K562 (cell line): ENCODE measurements around the gene CYP24A1. TPM values are rescaled to one million over a fixed set of nuclear protein-coding genes. Genes with fewer than 3 reads are reported as not detected.

Experiments
- ATAC-seq: fragments of 200-7000 bp; cut with Tn5 transposase; 3 replicates; pipeline ENCODE4 v1.9.1; 2020; ENCODE audit warnings: moderate library complexity
- BruUV-seq: library from RNA; stranded (reverse); fragments of 400-500 nt; replicated peaks from 2 replicates; lab custom pipeline; 2021; lab: Mats Ljungman, UMichigan
- CTCF ChIA-PET: fragments of 300-600 bp; formaldehyde crosslinking; extraction: SDS; loops from one replicate; lab custom pipeline; 2021; ENCODE audit warnings: low intra/inter-chr PET ratio; lab: Yijun Ruan, JAX
- POLR2A ChIA-PET: fragments of 300-600, 350-650 bp; sonication (Branson Sonifier 250); formaldehyde crosslinking; extraction: SDS; loops from one replicate; lab custom pipeline; 2021; ENCODE audit warnings: antibody characterized with exemption, inconsistent platforms; lab: Yijun Ruan, JAX
- DNase-seq, 4 experiments: peaks; one replicate each; pipeline versions ENCODE4 v3.0.0 to v3.0.0-alpha.2; 2011 to 2018; ENCODE audit warnings: low spot score in 3 of 4, mixed read lengths in 3 of 4; ENCODE audit errors: extremely low read depth in 1 of 4
- FAIRE-seq: peaks from 2 replicates; lab custom pipeline; 2011; peaks lifted over from hg19 to GRCh38; lab: Jason Lieb, UNC
- H2AFZ ChIP-seq: 2 replicates; pipeline ENCODE4 v1.6.0; 2011; ENCODE audit warnings: low read depth, low read length, control low read depth, inconsistent platforms
- H3K27ac ChIP-seq: fragments of 200-600 bp; 3 replicates; pipeline ENCODE4 v1.8.0; 2011; ENCODE audit warnings: low read depth, mild to moderate bottlenecking, control low read depth, inconsistent platforms, low read length, moderate library complexity, mixed read lengths; ENCODE audit errors: extremely low read depth
- H3K27me3 ChIP-seq, 2 experiments: fragments of 300-600 bp in 1 of 2; 2 replicates in 1 of 2; 3 replicates in 1 of 2; pipeline versions ENCODE4 v1.6.0 to v1.8.0; 2011; ENCODE audit warnings: inconsistent platforms in 2 of 2, low read length in 2 of 2, mild to moderate bottlenecking in 1 of 2, mixed read lengths in 1 of 2, moderate library complexity in 1 of 2; ENCODE audit not compliant: control insufficient read depth in 2 of 2, insufficient read depth in 2 of 2
- H3K36me3 ChIP-seq: fragments of 300-600 bp; 3 replicates; pipeline ENCODE4 v1.8.0; 2011; ENCODE audit warnings: mild to moderate bottlenecking, low read length, inconsistent platforms; ENCODE audit not compliant: control insufficient read depth, insufficient read depth
- H3K4me1 ChIP-seq, 2 experiments: fragments of 200-600 bp in 1 of 2; replicated peaks in 1 of 2; 2 replicates in 1 of 2; 3 replicates in 1 of 2; pipeline versions ENCODE4 v1.5.1 to v1.8.0; 2011; ENCODE audit warnings: inconsistent platforms in 2 of 2, low read length in 2 of 2, mild to moderate bottlenecking in 1 of 2, mixed read lengths in 1 of 2, moderate library complexity in 1 of 2; ENCODE audit not compliant: control insufficient read depth in 2 of 2, insufficient read depth in 2 of 2
- H3K4me2 ChIP-seq: 2 replicates; pipeline ENCODE4 v1.6.1; 2011; ENCODE audit warnings: low read length, control low read depth, inconsistent platforms, mixed read lengths; ENCODE audit not compliant: insufficient read depth
- H3K4me3 ChIP-seq: fragments of 200-600 bp; sonication (generic), shearing (Covaris generic); 2 replicates; pipeline ENCODE4 v1.5.1; 2016; ENCODE audit warnings: control low read depth, inconsistent platforms
- H3K79me2 ChIP-seq: fragments of 200-600 bp; 3 replicates; pipeline ENCODE4 v1.8.0; 2011; ENCODE audit warnings: low read length, inconsistent platforms; ENCODE audit not compliant: control insufficient read depth, insufficient read depth
- H3K9ac ChIP-seq, 2 experiments: 2 replicates each; pipeline versions ENCODE4 v1.6.0 to v1.6.1; 2011; ENCODE audit warnings: low read depth in 2 of 2, low read length in 2 of 2, control low read depth in 1 of 2, inconsistent platforms in 1 of 2, mild to moderate bottlenecking in 1 of 2, mixed read lengths in 1 of 2; ENCODE audit not compliant: insufficient read depth in 1 of 2
- H3K9me1 ChIP-seq: one replicate; pipeline ENCODE4 v1.6.0; 2011; ENCODE audit warnings: inconsistent platforms, mild to moderate bottlenecking, low read length, moderate library complexity; ENCODE audit not compliant: control insufficient read depth, insufficient read depth
- H3K9me3 ChIP-seq: replicated peaks from 2 replicates; pipeline ENCODE4 v1.5.1; 2011; ENCODE audit warnings: low read depth, low read length, inconsistent platforms; ENCODE audit not compliant: control insufficient read depth, insufficient read depth
- H4K20me1 ChIP-seq: replicated peaks from 2 replicates; pipeline ENCODE4 v1.6.1; 2011; ENCODE audit warnings: low read length, inconsistent platforms, mixed read lengths; ENCODE audit not compliant: control insufficient read depth, insufficient read depth
- FOSL1 ChIP-seq: fragments of 200-800 bp; sonication (Bioruptor generic); conservative IDR thresholded peaks from 2 replicates; pipeline ENCODE4 v1.6.1; 2016; ENCODE audit warnings: missing genetic modification characterization, missing compliant biosample characterization
- WGBS: fragments of 100-300 bp; shearing (Covaris generic); methylation state at CpG from one replicate; pipeline ENCODE4 v1.1.6; 2016; ENCODE audit warnings: low coverage, mixed read lengths; ENCODE audit not compliant: insufficient coverage; ENCODE audit errors: missing lambda C conversion rate; 5-methylcytosine and 5-hydroxymethylcytosine counted together
- in situ Hi-C: fragments of 300-500 bp; cut with MboI; formaldehyde crosslinking; loops from 4 replicates; pipeline ENCODE4 v1.15.0; 2018; ENCODE audit warnings: inconsistent platforms, mixed read lengths
- intact Hi-C: fragments of 100-400 bp; cut with micrococcal nuclease; formaldehyde crosslinking; loops from 2 replicates; pipeline ENCODE4 v1.14.2; 2022
- polyA plus RNA-seq, 8 experiments: library from polyadenylated mRNA; depleted of rRNA in 4 of 8; stranded (reverse) in 5 of 8; unstranded in 3 of 8; fragments of >200 nt; fragmentation: Nextera tagmentation in 2 of 8; fragmentation: Illumina TruSeq in 1 of 8; extraction: Ambion mirVana in 2 of 8; extraction: Trizol in 1 of 8; gene quantifications; 2 replicates each; pipeline versions ENCODE4 v1.2.1 to v1.2.3, GENCODE V29; 2011 to 2014; ENCODE audit warnings: inconsistent platforms in 1 of 8, missing spikeins in 1 of 8
- total RNA-seq, 7 experiments: library from RNA; depleted of rRNA in 6 of 7; stranded (reverse); fragments of >200 nt in 6 of 7; fragmentation: Illumina TruSeq in 2 of 7; extraction: Trizol in 2 of 7; gene quantifications; 2 replicates each; pipeline versions ENCODE4 v1.2.1 to v1.2.3, GENCODE V29; 2011 to 2021; ENCODE audit warnings: low replicate concordance in 1 of 7
- TF ChIP-seq, protein P1 (sequence below): fragments of 150-350 bp; IDR thresholded peaks from 2 replicates; pipeline ENCODE4 v1.6.1; 2014; ENCODE audit warnings: low read depth, mild to moderate bottlenecking, low read length, borderline replicate concordance
- TF ChIP-seq, protein P2 (sequence below), 3 experiments: fragments of 200-800 bp in 1 of 3; fragments of 250-450 bp in 1 of 3; fragments of 450-650 bp in 1 of 3; sonication (Bioruptor Pico) in 1 of 3; sonication (Bioruptor generic) in 1 of 3; formaldehyde crosslinking in 1 of 3; IDR thresholded peaks; 2 replicates each; pipeline versions ENCODE4 v1.6.1 to v1.8.0; 2016 to 2022; ENCODE audit warnings: mild to moderate bottlenecking in 2 of 3, missing genetic modification characterization in 2 of 3, missing compliant biosample characterization in 1 of 3, moderate library complexity in 1 of 3

The CYP24A1 gene
- total and polyA plus RNA-seq, 9 of the 15 experiments (the other 6 are each of a cell fraction or from before 2014, with no cell fraction given) = 0.04 TPM; not detected in 8

- WGBS = 2% methylated on average over 2 of the region's 2 CpGs
- Histone ChIP-seq H3K4me1 (peaks cover 0 to 13% of the 10 kb centered on the region in 2 experiments; a peak in 2 of 5 replicates), H3K27me3 (peaks cover 32 to 41% of the 10 kb centered on the region in 2 experiments), H2AFZ (no peak overlapping the region), H3K27ac (no peak overlapping the region), H3K9ac (no peak overlapping the region), H3K9me1 (no peaks in the 10 kb centered on the region), H4K20me1 (no peaks in the 10 kb centered on the region), H3K9me3 (no peaks in the 10 kb centered on the region), H3K79me2 (no peaks in the 10 kb centered on the region), H3K4me2 (no peak overlapping the region), H3K36me3 (no peaks in the 10 kb centered on the region), H3K4me3 (no peak overlapping the region)
- BruUV-seq = no TSS peak
- ChIA-PET POLR2A (no interaction called here), CTCF (interaction anchor here (0.6 kb wide), 1 partner anchor 44 kb away, joined by 4 read pairs; no protein-coding TSS in a partner anchor)
- intact Hi-C loops (no loop called here), in situ Hi-C loops (no loop called here)
- TF ChIP-seq, protein P1, sequence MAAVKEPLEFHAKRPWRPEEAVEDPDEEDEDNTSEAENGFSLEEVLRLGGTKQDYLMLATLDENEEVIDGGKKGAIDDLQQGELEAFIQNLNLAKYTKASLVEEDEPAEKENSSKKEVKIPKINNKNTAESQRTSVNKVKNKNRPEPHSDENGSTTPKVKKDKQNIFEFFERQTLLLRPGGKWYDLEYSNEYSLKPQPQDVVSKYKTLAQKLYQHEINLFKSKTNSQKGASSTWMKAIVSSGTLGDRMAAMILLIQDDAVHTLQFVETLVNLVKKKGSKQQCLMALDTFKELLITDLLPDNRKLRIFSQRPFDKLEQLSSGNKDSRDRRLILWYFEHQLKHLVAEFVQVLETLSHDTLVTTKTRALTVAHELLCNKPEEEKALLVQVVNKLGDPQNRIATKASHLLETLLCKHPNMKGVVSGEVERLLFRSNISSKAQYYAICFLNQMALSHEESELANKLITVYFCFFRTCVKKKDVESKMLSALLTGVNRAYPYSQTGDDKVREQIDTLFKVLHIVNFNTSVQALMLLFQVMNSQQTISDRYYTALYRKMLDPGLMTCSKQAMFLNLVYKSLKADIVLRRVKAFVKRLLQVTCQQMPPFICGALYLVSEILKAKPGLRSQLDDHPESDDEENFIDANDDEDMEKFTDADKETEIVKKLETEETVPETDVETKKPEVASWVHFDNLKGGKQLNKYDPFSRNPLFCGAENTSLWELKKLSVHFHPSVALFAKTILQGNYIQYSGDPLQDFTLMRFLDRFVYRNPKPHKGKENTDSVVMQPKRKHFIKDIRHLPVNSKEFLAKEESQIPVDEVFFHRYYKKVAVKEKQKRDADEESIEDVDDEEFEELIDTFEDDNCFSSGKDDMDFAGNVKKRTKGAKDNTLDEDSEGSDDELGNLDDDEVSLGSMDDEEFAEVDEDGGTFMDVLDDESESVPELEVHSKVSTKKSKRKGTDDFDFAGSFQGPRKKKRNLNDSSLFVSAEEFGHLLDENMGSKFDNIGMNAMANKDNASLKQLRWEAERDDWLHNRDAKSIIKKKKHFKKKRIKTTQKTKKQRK = no peak
- 0 out of 2 replicates have a peak, but pooled peaks have one; percentile 12 for TF ChIP-seq FOSL1 (tag)
- TF ChIP-seq, protein P2, sequence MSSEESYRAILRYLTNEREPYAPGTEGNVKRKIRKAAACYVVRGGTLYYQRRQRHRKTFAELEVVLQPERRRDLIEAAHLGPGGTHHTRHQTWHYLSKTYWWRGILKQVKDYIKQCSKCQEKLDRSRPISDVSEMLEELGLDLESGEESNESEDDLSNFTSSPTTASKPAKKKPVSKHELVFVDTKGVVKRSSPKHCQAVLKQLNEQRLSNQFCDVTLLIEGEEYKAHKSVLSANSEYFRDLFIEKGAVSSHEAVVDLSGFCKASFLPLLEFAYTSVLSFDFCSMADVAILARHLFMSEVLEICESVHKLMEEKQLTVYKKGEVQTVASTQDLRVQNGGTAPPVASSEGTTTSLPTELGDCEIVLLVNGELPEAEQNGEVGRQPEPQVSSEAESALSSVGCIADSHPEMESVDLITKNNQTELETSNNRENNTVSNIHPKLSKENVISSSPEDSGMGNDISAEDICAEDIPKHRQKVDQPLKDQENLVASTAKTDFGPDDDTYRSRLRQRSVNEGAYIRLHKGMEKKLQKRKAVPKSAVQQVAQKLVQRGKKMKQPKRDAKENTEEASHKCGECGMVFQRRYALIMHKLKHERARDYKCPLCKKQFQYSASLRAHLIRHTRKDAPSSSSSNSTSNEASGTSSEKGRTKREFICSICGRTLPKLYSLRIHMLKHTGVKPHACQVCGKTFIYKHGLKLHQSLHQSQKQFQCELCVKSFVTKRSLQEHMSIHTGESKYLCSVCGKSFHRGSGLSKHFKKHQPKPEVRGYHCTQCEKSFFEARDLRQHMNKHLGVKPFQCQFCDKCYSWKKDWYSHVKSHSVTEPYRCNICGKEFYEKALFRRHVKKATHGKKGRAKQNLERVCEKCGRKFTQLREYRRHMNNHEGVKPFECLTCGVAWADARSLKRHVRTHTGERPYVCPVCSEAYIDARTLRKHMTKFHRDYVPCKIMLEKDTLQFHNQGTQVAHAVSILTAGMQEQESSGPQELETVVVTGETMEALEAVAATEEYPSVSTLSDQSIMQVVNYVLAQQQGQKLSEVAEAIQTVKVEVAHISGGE (CRISPR knock-in tag; IDR thresholded peaks at IDR 0.05) = peak in 1 of 3 experiments; percentile 74; a peak in 2 of 6 replicates
- DNase-seq = no peak
- no peak for ATAC-seq
- FAIRE-seq = no peak
These were observed 2.8 kb upstream of the CYP24A1 start for GRCh38 chr20:54176610-54177009.
